Activated CD4-positive, CD25-positive, alpha-beta regulatory T cell (primary cell): ENCODE results near the gene RHOF.

Source experiments
- DNase-seq, 4 experiments: peaks; one replicate each; lab custom pipeline; 2025; lab: John Stamatoyannopoulos, UW

RHOF gene

DNA sequence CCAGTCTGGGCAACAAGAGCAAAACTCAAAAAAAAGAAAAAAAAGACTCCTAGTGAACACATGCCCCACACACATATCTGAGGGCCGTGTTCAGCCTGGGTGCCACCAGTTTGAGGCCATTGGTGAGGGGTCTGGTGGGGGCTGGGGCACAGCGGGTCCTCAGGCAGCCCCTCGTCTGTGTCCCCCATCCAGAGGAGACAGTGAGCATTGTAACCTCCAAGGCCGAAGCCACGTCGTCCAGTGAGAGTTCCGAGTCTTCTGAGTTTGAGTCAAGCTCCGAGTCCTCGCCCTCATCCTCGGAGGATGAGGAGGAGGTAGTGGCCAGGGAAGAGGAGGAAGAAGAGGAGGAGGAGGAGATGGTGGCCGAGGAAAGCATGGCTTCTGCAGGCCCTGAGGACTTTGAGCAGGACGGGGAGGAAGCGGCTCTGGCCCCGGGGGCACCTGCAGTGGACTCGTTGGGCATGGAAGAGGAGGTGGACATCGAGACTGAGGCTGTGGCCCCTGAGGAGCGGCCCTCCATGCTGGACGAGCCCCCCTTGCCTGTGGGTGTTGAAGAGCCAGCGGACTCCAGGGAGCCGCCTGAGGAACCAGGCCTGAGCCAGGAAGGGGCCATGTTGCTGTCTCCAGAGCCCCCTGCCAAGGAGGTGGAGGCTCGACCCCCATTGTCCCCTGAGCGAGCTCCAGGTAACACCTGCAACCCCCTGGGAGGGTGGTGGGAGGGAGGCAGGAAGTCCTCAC lies 25.9 kb upstream of the RHOF start:
- no peak for DNase-seq

DNA sequence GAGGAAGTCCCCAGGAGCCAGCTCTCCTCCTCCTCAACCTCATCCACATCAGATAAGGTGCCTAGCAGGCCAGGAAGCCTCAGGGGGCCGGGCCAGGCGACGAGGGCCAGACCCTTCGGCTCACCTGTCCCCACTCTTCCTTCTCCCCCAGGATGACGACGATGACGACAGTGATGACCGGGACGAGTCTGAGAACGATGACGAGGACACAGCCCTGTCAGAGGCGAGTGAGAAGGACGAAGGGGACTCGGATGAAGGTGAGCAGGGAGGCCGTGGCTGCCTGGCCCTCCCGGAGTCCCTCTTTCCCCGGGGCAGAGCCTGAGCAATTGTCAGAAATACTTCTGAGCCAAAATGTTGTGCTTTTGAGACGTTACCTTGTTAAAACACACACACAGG lies 24.2 kb upstream of the RHOF start:
- DNase-seq, result no peak

DNA sequence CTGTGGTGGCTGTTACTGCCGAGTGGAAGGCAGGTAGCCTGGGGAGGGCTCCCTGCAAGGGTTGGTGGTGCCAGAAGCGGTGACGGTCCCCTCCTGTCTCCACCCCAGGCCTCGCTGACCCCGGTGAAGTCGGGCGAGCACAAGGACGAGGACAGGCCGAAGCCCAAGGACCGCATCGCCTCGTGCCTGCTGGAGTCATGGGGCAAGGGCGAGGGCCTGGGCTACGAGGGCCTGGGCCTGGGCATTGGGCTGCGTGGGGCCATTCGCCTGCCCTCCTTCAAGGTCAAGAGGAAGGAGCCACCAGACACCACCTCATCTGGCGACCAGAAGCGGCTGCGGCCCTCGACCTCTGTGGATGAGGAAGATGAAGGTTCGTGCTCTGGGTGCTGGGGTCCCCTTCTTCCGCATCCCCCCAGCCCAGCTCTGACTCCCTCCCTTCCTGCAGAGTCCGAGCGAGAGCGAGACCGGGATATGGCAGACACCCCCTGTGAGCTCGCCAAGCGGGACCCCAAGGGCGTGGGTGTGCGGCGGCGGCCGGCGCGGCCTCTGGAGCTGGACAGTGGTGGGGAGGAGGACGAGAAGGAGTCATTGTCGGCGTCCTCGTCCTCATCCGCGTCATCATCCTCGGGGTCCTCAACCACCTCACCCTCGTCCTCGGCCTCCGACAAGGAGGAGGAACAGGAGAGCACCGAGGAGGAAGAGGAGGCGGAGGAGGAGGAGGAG lies 23.6 kb upstream of the RHOF start:
- DNase-seq, result no peak

- no peak for DNase-seq
Measured at GRCh38 chr12:121815263-121815662, 21.8 kb upstream of the RHOF start.

DNA sequence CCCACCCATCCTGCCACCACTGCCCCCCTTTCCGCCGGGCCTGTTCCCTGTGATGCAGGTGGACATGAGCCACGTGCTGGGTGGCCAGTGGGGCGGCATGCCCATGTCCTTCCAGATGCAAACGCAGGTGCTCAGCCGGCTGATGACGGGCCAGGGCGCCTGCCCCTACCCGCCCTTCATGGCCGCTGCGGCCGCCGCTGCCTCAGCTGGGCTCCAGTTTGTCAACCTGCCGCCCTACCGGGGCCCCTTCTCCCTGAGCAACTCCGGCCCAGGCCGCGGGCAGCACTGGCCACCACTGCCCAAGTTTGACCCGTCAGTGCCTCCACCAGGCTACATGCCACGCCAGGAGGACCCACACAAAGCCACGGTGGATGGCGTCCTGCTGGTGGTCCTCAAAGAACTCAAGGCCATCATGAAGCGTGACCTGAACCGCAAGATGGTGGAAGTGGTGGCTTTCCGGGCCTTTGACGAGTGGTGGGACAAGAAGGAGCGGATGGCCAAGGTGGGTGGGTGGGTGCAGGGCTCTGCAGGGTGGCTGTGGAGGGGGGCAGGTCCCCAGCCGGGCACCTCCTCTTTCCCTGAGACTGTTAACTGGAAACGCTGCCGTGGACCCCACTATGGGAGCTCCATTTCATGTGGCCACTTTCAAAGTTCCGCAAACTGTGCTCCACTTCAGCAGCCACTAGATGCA lies 21.1 kb upstream of the RHOF start:
- DNase-seq, result no peak

GRCh38 chr12:121813951-121814350 lies 20.5 kb upstream of the RHOF start:
- no peak for DNase-seq

- DNase-seq, result no peak
Measured at GRCh38 chr12:121812921-121813896, 19.7 kb upstream of the RHOF start.

DNA sequence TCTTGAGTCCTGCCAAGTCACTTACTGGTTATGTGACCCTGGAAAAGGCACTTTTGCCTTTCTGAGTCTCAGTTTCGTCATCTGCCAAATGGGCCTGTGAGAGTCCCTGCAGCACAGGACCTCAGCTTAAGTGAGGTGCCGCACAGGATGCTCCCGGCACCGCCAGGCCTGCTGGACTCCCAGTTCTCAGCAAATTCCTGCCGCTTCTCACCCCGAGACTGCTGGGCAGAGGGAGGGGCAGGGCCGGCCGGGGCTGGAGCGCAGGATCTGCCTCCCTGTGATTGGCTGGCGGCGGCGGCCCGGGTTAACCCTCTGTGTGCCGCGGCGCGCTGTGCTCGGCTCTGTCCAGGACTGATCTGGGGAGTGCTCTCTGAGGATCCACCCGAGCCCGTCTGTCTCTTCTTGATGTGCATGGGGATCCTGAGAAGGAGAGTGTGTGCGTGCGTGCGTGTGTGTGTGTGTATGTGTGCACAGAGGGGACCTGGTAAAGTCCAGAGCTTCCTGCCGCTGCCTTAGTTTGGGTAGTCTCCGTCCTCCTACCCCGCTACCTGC lies 18.9 kb upstream of the RHOF start:
- DNase-seq, result no peak

- DNase-seq, result peak; percentile 35 to 65 (median 48)
Measured at GRCh38 chr12:121811434-121812319, 18.2 kb upstream of the RHOF start.

- no peak for DNase-seq
Measured at GRCh38 chr12:121810833-121811433, 17.4 kb upstream of the RHOF start.

DNA sequence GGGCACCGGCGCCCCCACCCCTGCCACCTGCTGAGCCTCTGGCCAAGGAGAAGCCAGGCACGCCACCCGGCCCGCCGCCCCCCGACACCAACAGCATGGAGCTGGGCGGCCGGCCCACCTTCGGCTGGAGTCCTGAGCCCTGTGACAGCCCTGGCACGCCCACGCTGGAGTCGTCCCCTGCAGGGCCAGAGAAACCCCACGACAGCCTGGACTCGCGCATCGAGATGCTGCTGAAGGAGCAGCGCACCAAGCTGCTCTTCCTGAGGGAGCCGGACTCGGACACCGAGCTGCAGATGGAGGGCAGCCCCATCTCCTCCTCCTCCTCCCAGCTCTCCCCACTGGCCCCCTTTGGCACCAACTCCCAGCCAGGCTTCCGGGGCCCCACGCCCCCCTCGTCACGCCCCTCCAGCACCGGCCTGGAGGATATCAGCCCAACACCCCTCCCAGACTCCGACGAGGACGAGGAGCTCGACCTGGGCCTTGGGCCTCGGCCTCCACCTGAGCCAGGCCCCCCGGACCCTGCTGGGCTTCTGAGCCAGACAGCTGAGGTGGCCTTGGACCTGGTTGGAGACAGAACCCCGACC lies 16.8 kb upstream of the RHOF start:
- no peak for DNase-seq

- DNase-seq, result no peak
Measured at GRCh38 chr12:121809712-121810116, 16.2 kb upstream of the RHOF start.

- no peak for DNase-seq
Measured at GRCh38 chr12:121808623-121809022, 15.1 kb upstream of the RHOF start.

- no peak for DNase-seq
Measured at GRCh38 chr12:121807642-121808347, 14.3 kb upstream of the RHOF start.

GRCh38 chr12:121806546-121807423 lies 13.3 kb upstream of the RHOF start:
- DNase-seq, result no peak

- no peak for DNase-seq
Measured at GRCh38 chr12:121806009-121806545, 12.6 kb upstream of the RHOF start.

- no peak for DNase-seq
Measured at GRCh38 chr12:121805171-121806008, 11.9 kb upstream of the RHOF start.
